Activated CD8-positive, alpha-beta memory T cell treated with anti-CD3 and anti-CD28 coated beads, Interleukin-2, amount 50 U/mL, for 1 hour (primary cell): ENCODE results near the gene INO80.
A peak's percentile ranks its signal among the peaks of the same experiment; 100 is the strongest.
"Not testable (repeated sequence)": the region's sequence is repeated elsewhere in the genome, so short reads cannot be mapped to it uniquely, and the experiment has no call there.

Experiments used
- DNase-seq: peaks from one replicate; pipeline ENCODE4 v3.0.0-alpha.2; 2020; ENCODE audit errors: extremely low read depth

INO80 gene

GRCh38 chr15:41116116-41116961 is at the start of gene INO80:
Gene INO80 (minus strand): TSS chr15:41116280. CDS start chr15:41096310, 19,970 bp downstream.
- peak; percentile 93 for DNase-seq

GRCh38 chr15:41161736-41162135 is 45.7 kb upstream of the INO80 start:
- no peak for DNase-seq

GRCh38 chr15:41161336-41161735 is 45.3 kb upstream of the INO80 start:
- DNase-seq = no peak

- no peak for DNase-seq
These were observed 44.7 kb upstream of the INO80 start for GRCh38 chr15:41160639-41161315.

GRCh38 chr15:41154412-41154811 is 38.3 kb upstream of the INO80 start:
- DNase-seq = no peak

- no peak for DNase-seq
These were observed 37.7 kb upstream of the INO80 start for GRCh38 chr15:41153733-41154132.

- DNase-seq = no peak
These were observed 35.4 kb upstream of the INO80 start for GRCh38 chr15:41151451-41152005.

- DNase-seq = no peak
These were observed 34.2 kb upstream of the INO80 start for GRCh38 chr15:41150279-41150678.

GRCh38 chr15:41148065-41148464 is 32.0 kb upstream of the INO80 start:
- no peak for DNase-seq

- DNase-seq = no peak
These were observed 23.5 kb upstream of the INO80 start for GRCh38 chr15:41139619-41140018.

GRCh38 chr15:41139112-41139511 is 23.0 kb upstream of the INO80 start:
- DNase-seq = not testable (repeated sequence)

- DNase-seq = not testable (repeated sequence)
These were observed 19.5 kb upstream of the INO80 start for GRCh38 chr15:41135580-41135979.

GRCh38 chr15:41133454-41133853 is 17.4 kb upstream of the INO80 start:
- no peak for DNase-seq

- not testable (repeated sequence) for DNase-seq
These were observed 16.0 kb upstream of the INO80 start for GRCh38 chr15:41132094-41132493.

GRCh38 chr15:41128174-41128902 is 12.3 kb upstream of the INO80 start:
- no peak for DNase-seq

GRCh38 chr15:41125931-41126642 is 10.0 kb upstream of the INO80 start:
- no peak for DNase-seq

GRCh38 chr15:41125063-41125669 is 9.1 kb upstream of the INO80 start:
- DNase-seq = no peak

- DNase-seq = no peak
These were observed 8.0 kb upstream of the INO80 start for GRCh38 chr15:41124058-41124457.

GRCh38 chr15:41122849-41123248 is 6.8 kb upstream of the INO80 start:
- no peak for DNase-seq

- DNase-seq = no peak
These were observed 5.9 kb upstream of the INO80 start for GRCh38 chr15:41121951-41122350.

- DNase-seq = no peak
These were observed 827 bp upstream of the INO80 start for GRCh38 chr15:41116962-41117252.
